Activated naive CD4-positive, alpha-beta T cell treated with anti-CD3 and anti-CD28 coated beads, Interleukin-2, amount 10 ng/mL, durations not matched to agents 7 days and 5 days (primary cell): ENCODE measurements around the gene FAM83B.
"Not testable (repeated sequence)": the region's sequence is repeated elsewhere in the genome, so short reads cannot be mapped to it uniquely, and the experiment has no call there.

ENCODE experiments used
- CTCF ChIA-PET: fragments of 350-600 bp; sonication (Branson Sonifier 250); formaldehyde crosslinking; loops from one replicate; lab custom pipeline; 2021; ENCODE audit warnings: antibody characterized with exemption; lab: Charles Lee
- DNase-seq: peaks from one replicate; pipeline ENCODE4 v3.0.0-alpha.2; 2020
- H3K27ac Mint-ChIP-seq: one replicate; pipeline ENCODE4 v1.8.0; 2021; ENCODE audit warnings: mild to moderate bottlenecking, moderate library complexity, mixed read lengths
- H3K27me3 Mint-ChIP-seq: one replicate; pipeline ENCODE4 v1.8.0; 2021; ENCODE audit warnings: mild to moderate bottlenecking, mixed read lengths
- H3K36me3 Mint-ChIP-seq: one replicate; pipeline ENCODE4 v1.8.0; 2021; ENCODE audit warnings: mixed read lengths
- H3K4me1 Mint-ChIP-seq: one replicate; pipeline ENCODE4 v1.8.0; 2021; ENCODE audit warnings: mixed read lengths
- H3K4me3 Mint-ChIP-seq: one replicate; pipeline ENCODE4 v1.8.0; 2021; ENCODE audit warnings: mild to moderate bottlenecking, moderate library complexity, mixed read lengths
- H3K9me3 Mint-ChIP-seq: one replicate; pipeline ENCODE4 v1.8.0; 2021; ENCODE audit warnings: mixed read lengths

The FAM83B gene

GRCh38 chr6:54875539-54875938 is 29.0 kb downstream of the FAM83B start:
- H3K4me1 Mint-ChIP-seq = no peaks in the 10 kb centered on the region
- H3K9me3 Mint-ChIP-seq = no peaks in the 10 kb centered on the region
- no peak overlapping the region for H3K4me3 Mint-ChIP-seq
- H3K27ac Mint-ChIP-seq = no peak overlapping the region
- no peaks in the 10 kb centered on the region for H3K36me3 Mint-ChIP-seq
- DNase-seq = no peak
- H3K27me3 Mint-ChIP-seq = no peaks in the 10 kb centered on the region
- CTCF ChIA-PET = no interaction called here

- no peaks in the 10 kb centered on the region for H3K9me3 Mint-ChIP-seq
- H3K4me1 Mint-ChIP-seq = no peaks in the 10 kb centered on the region
- H3K27ac Mint-ChIP-seq = no peak overlapping the region
- H3K4me3 Mint-ChIP-seq = no peak overlapping the region
- CTCF ChIA-PET = no interaction called here
- no peaks in the 10 kb centered on the region for H3K27me3 Mint-ChIP-seq
- no peaks in the 10 kb centered on the region for H3K36me3 Mint-ChIP-seq
- no peak for DNase-seq
Observed at GRCh38 chr6:54876365-54876764, 29.8 kb downstream of the FAM83B start.

- no peak for DNase-seq
- Mint-ChIP-seq H3K9me3 (no peaks in the 10 kb centered on the region), H3K4me1 (no peaks in the 10 kb centered on the region), H3K27me3 (no peaks in the 10 kb centered on the region), H3K27ac (no peak overlapping the region), H3K36me3 (no peaks in the 10 kb centered on the region), H3K4me3 (no peak overlapping the region)
- CTCF ChIA-PET = no interaction called here
Observed at GRCh38 chr6:54876871-54877270, 30.3 kb downstream of the FAM83B start.

GRCh38 chr6:54877713-54878317 is 31.2 kb downstream of the FAM83B start:
- no peak for DNase-seq
- H3K9me3 Mint-ChIP-seq = peaks cover 2% of the 10 kb centered on the region
- CTCF ChIA-PET = no interaction called here
- H3K36me3 Mint-ChIP-seq = no peaks in the 10 kb centered on the region
- no peak overlapping the region for H3K4me3 Mint-ChIP-seq
- H3K27ac Mint-ChIP-seq = no peak overlapping the region
- H3K4me1 Mint-ChIP-seq = no peaks in the 10 kb centered on the region
- H3K27me3 Mint-ChIP-seq = no peaks in the 10 kb centered on the region

- H3K27ac Mint-ChIP-seq = no peak overlapping the region
- no peaks in the 10 kb centered on the region for H3K27me3 Mint-ChIP-seq
- H3K4me3 Mint-ChIP-seq = no peak overlapping the region
- H3K9me3 Mint-ChIP-seq = peaks cover 2% of the 10 kb centered on the region
- H3K4me1 Mint-ChIP-seq = no peaks in the 10 kb centered on the region
- CTCF ChIA-PET = no interaction called here
- no peaks in the 10 kb centered on the region for H3K36me3 Mint-ChIP-seq
- DNase-seq = no peak
Observed at GRCh38 chr6:54878718-54879117, 32.1 kb downstream of the FAM83B start.

GRCh38 chr6:54879188-54879985 is 32.8 kb downstream of the FAM83B start:
- Mint-ChIP-seq H3K4me3 (no peak overlapping the region), H3K27me3 (no peaks in the 10 kb centered on the region), H3K4me1 (no peaks in the 10 kb centered on the region), H3K27ac (no peak overlapping the region), H3K9me3 (peaks cover 2% of the 10 kb centered on the region), H3K36me3 (no peaks in the 10 kb centered on the region)
- no peak for DNase-seq
- CTCF ChIA-PET = no interaction called here

GRCh38 chr6:54881067-54881730 is 34.6 kb downstream of the FAM83B start:
- Mint-ChIP-seq H3K36me3 (no peaks in the 10 kb centered on the region), H3K4me3 (no peak overlapping the region), H3K27ac (no peak overlapping the region), H3K4me1 (no peaks in the 10 kb centered on the region), H3K9me3 (peaks cover 2% of the 10 kb centered on the region), H3K27me3 (no peaks in the 10 kb centered on the region)
- CTCF ChIA-PET = no interaction called here
- DNase-seq = no peak

GRCh38 chr6:54881891-54882290 is 35.3 kb downstream of the FAM83B start:
- H3K9me3 Mint-ChIP-seq, H3K4me1 Mint-ChIP-seq, H3K36me3 Mint-ChIP-seq, H3K27me3 Mint-ChIP-seq, CTCF ChIA-PET, H3K27ac Mint-ChIP-seq, H3K4me3 Mint-ChIP-seq, DNase-seq: not testable (repeated sequence)

GRCh38 chr6:54886932-54887584 is 40.5 kb downstream of the FAM83B start:
- no peak overlapping the region for H3K4me3 Mint-ChIP-seq
- peaks cover 2% of the 10 kb centered on the region for H3K9me3 Mint-ChIP-seq
- no peak for DNase-seq
- no peaks in the 10 kb centered on the region for H3K27me3 Mint-ChIP-seq
- CTCF ChIA-PET = no interaction called here
- no peaks in the 10 kb centered on the region for H3K4me1 Mint-ChIP-seq
- H3K36me3 Mint-ChIP-seq = no peaks in the 10 kb centered on the region
- H3K27ac Mint-ChIP-seq = no peak overlapping the region

GRCh38 chr6:54891536-54891935 is 45.0 kb downstream of the FAM83B start:
- H3K4me1 Mint-ChIP-seq = no peaks in the 10 kb centered on the region
- no peak overlapping the region for H3K4me3 Mint-ChIP-seq
- H3K27ac Mint-ChIP-seq = no peak overlapping the region
- no peaks in the 10 kb centered on the region for H3K36me3 Mint-ChIP-seq
- H3K27me3 Mint-ChIP-seq = no peaks in the 10 kb centered on the region
- CTCF ChIA-PET = no interaction called here
- no peaks in the 10 kb centered on the region for H3K9me3 Mint-ChIP-seq
- no peak for DNase-seq

- CTCF ChIA-PET = no interaction called here
- no peak for DNase-seq
- Mint-ChIP-seq H3K27ac (no peak overlapping the region), H3K4me3 (no peak overlapping the region), H3K4me1 (no peaks in the 10 kb centered on the region), H3K9me3 (no peaks in the 10 kb centered on the region), H3K36me3 (no peaks in the 10 kb centered on the region), H3K27me3 (no peaks in the 10 kb centered on the region)
Observed at GRCh38 chr6:54892831-54893230, 46.3 kb downstream of the FAM83B start.

GRCh38 chr6:54893818-54894217 is 47.2 kb downstream of the FAM83B start:
- H3K27me3 Mint-ChIP-seq = no peaks in the 10 kb centered on the region
- CTCF ChIA-PET = no interaction called here
- H3K9me3 Mint-ChIP-seq = no peaks in the 10 kb centered on the region
- H3K27ac Mint-ChIP-seq = no peak overlapping the region
- H3K36me3 Mint-ChIP-seq = no peaks in the 10 kb centered on the region
- H3K4me3 Mint-ChIP-seq = no peak overlapping the region
- no peaks in the 10 kb centered on the region for H3K4me1 Mint-ChIP-seq
- no peak for DNase-seq

GRCh38 chr6:54896302-54896701 is 49.7 kb downstream of the FAM83B start:
- CTCF ChIA-PET = no interaction called here
- Mint-ChIP-seq H3K4me3 (no peak overlapping the region), H3K9me3 (no peaks in the 10 kb centered on the region), H3K4me1 (no peaks in the 10 kb centered on the region), H3K27me3 (no peaks in the 10 kb centered on the region), H3K36me3 (no peaks in the 10 kb centered on the region), H3K27ac (no peak overlapping the region)
- no peak for DNase-seq

- CTCF ChIA-PET = no interaction called here
- no peaks in the 10 kb centered on the region for H3K27me3 Mint-ChIP-seq
- H3K27ac Mint-ChIP-seq = no peak overlapping the region
Observed at GRCh38 chr6:54897462-54898189, 51.1 kb downstream of the FAM83B start.

More at GRCh38 chr6:54897462-54898189, 51.1 kb downstream of the FAM83B start:
- no peaks in the 10 kb centered on the region for H3K9me3 Mint-ChIP-seq
- H3K36me3 Mint-ChIP-seq = no peaks in the 10 kb centered on the region
- H3K4me1 Mint-ChIP-seq = no peaks in the 10 kb centered on the region
- DNase-seq = no peak
- H3K4me3 Mint-ChIP-seq = no peak overlapping the region
